ENCODE data around the gene PKMYT1.

DNA sequence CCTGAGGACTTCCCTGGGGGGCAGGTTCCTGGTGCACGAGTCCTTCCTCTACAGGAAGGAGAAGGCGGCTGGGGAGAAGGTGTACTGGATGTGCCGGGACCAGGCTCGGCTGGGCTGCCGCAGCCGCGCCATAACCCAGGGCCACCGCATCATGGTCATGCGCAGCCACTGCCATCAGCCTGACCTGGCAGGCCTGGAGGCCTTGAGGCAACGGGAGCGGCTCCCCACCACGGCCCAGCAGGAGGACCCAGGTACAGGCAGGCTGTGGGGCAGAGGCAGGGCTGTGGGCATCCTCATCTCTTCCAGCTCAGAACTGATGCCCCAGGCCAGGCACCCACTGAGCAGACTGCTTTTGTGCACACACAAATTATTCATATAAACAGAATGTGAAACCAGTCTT, 42.0 kb downstream of the PKMYT1 start:
- TF ChIP-seq CTCF (conservative IDR thresholded peaks at IDR 0.05 in 1 of 2, IDR thresholded peaks at IDR 0.05 in 1 of 2; ENCODE audit: low read depth in 1 of 2, low read length in 2 of 2) = no peak
- no peak for TF ChIP-seq EZH2 (IDR thresholded peaks at IDR 0.05; ENCODE audit: low read length, missing control alignments)
